Keratinocyte (primary cell): Measurements from ENCODE around the gene GALNT8. TPM values are rescaled to one million over a fixed set of nuclear protein-coding genes. Genes with fewer than 3 reads are reported as not detected.

Experiments
- DNase-seq: peaks from one replicate; pipeline ENCODE4 v3.0.0-alpha.2; 2011; ENCODE audit warnings: low read depth, missing footprints, low spot score
- FAIRE-seq: peaks from 2 replicates; lab custom pipeline; 2011; peaks lifted over from hg19 to GRCh38; lab: Jason Lieb, UNC
- H2AFZ ChIP-seq: 2 replicates; pipeline ENCODE4 v1.6.0; 2012; ENCODE audit warnings: low read length, control low read depth, inconsistent platforms; ENCODE audit not compliant: control insufficient read depth
- H3K27ac ChIP-seq: 2 replicates; pipeline ENCODE4 v1.5.1; 2011; ENCODE audit warnings: low read length; ENCODE audit not compliant: control insufficient read depth, insufficient read depth
- H3K27me3 ChIP-seq: 3 replicates; pipeline ENCODE4 v1.6.0; 2011; ENCODE audit warnings: low read length; ENCODE audit not compliant: control insufficient read depth, insufficient read depth; ENCODE audit errors: extremely low read depth
- H3K36me3 ChIP-seq, 2 experiments: 2 replicates in 1 of 2; 3 replicates in 1 of 2; pipeline ENCODE4 v1.5.1; 2011; ENCODE audit warnings: low read length in 2 of 2, mild to moderate bottlenecking in 1 of 2; ENCODE audit not compliant: control insufficient read depth in 2 of 2, insufficient read depth in 2 of 2; ENCODE audit errors: extremely low read depth in 1 of 2
- H3K4me1 ChIP-seq: 3 replicates; pipeline ENCODE4 v1.5.1; 2011; ENCODE audit warnings: low read length; ENCODE audit not compliant: control insufficient read depth, insufficient read depth; ENCODE audit errors: extremely low read depth
- H3K4me2 ChIP-seq: 3 replicates; pipeline ENCODE4 v1.6.0; 2011; ENCODE audit warnings: low read depth, low read length; ENCODE audit not compliant: control insufficient read depth, insufficient read depth; ENCODE audit errors: extremely low read depth
- H3K4me3 ChIP-seq, 3 experiments: fragments of 200-600 bp in 1 of 3; sonication (generic) in 1 of 3; 2 replicates in 2 of 3; 3 replicates in 1 of 3; pipeline ENCODE4 v1.5.1; 2011 to 2016; ENCODE audit warnings: low read length in 3 of 3, mild to moderate bottlenecking in 3 of 3, control low read depth in 2 of 3, inconsistent platforms in 1 of 3, low read depth in 1 of 3, mixed read lengths in 1 of 3, mixed run types in 1 of 3, moderate library complexity in 1 of 3; ENCODE audit not compliant: control insufficient read depth in 2 of 3, insufficient read depth in 2 of 3; ENCODE audit errors: extremely low read depth in 1 of 3
- H3K79me2 ChIP-seq: 2 replicates; pipeline ENCODE4 v1.6.0; 2012; ENCODE audit warnings: low read length; ENCODE audit not compliant: control insufficient read depth, insufficient read depth
- H3K9ac ChIP-seq: 3 replicates; pipeline ENCODE4 v1.6.0; 2011; ENCODE audit warnings: low read length; ENCODE audit not compliant: control insufficient read depth, insufficient read depth; ENCODE audit errors: extremely low read depth
- H3K9me1 ChIP-seq: 3 replicates; pipeline ENCODE4 v1.6.0; 2011; ENCODE audit warnings: low read length; ENCODE audit not compliant: control insufficient read depth, insufficient read depth; ENCODE audit errors: extremely low read depth
- H3K9me3 ChIP-seq: 2 replicates; pipeline ENCODE4 v1.5.1; 2012; ENCODE audit warnings: low read depth, low read length; ENCODE audit not compliant: control insufficient read depth
- H4K20me1 ChIP-seq: 3 replicates; pipeline ENCODE4 v1.6.0; 2011; ENCODE audit warnings: low read length; ENCODE audit not compliant: control insufficient read depth, insufficient read depth; ENCODE audit errors: extremely low read depth
- EZH2 ChIP-seq: IDR thresholded peaks from one replicate; pipeline ENCODE4 v1.6.1; 2012; ENCODE audit warnings: inconsistent platforms, mild to moderate bottlenecking, low read length, moderate library complexity
- dilution Hi-C: fragments of 300-500 bp; cut with MboI; formaldehyde crosslinking; loops from one replicate; pipeline ENCODE4 v1.7.0; 2020; ENCODE audit warnings: low sequenced_read_pairs; ENCODE audit not compliant: extremely low pct_ligation_motif_present
- polyA plus RNA-seq, 5 experiments: library from polyadenylated mRNA; depleted of rRNA in 3 of 5; stranded (reverse) in 3 of 5; stranded (forward) in 1 of 5; unstranded in 1 of 5; fragments of >200 nt; gene quantifications; 1 replicate in 1 of 5; 2 replicates in 3 of 5; 3 replicates in 1 of 5; pipeline versions ENCODE4 v1.2.1 to v1.2.3, GENCODE V29; 2011 to 2012; ENCODE audit warnings: missing spikeins in 2 of 5, low read depth in 1 of 5, low replicate concordance in 1 of 5
- TF ChIP-seq, protein P1 (sequence below), 3 experiments: IDR thresholded peaks in 1 of 3; conservative IDR thresholded peaks in 1 of 3; optimal IDR thresholded peaks in 1 of 3; 2 replicates in 2 of 3; 3 replicates in 1 of 3; pipeline versions ENCODE3 to v1.5.1; 2011; ENCODE audit warnings: low read length in 3 of 3, mild to moderate bottlenecking in 3 of 3, moderate library complexity in 2 of 3, control low read depth in 1 of 3, inconsistent platforms in 1 of 3; ENCODE audit not compliant: insufficient read depth in 2 of 3; ENCODE audit errors: extremely low read depth in 1 of 3

The GALNT8 gene
- polyA plus RNA-seq, 1 donor (not counting 4 experiments of a cell fraction or from before 2014, with no cell fraction given), result 0.10 TPM

- no peak for FAIRE-seq
- no peak overlapping the region for H3K27ac ChIP-seq
Measured at GRCh38 chr12:4681732-4682131, 38.5 kb upstream of the GALNT8 start.

GRCh38 chr12:4685317-4685716 is 34.9 kb upstream of the GALNT8 start:
- H3K36me3 ChIP-seq, result peaks cover 9 to 12% of the 10 kb centered on the region in 2 experiments
- no peaks in the 10 kb centered on the region for H4K20me1 ChIP-seq
- no peak overlapping the region for H3K27ac ChIP-seq
- no peak for FAIRE-seq
- no peaks in the 10 kb centered on the region for H3K9me3 ChIP-seq
- no peak overlapping the region for H2AFZ ChIP-seq
- H3K4me1 ChIP-seq, result no peaks in the 10 kb centered on the region
- no peaks in the 10 kb centered on the region for H3K79me2 ChIP-seq
- H3K4me2 ChIP-seq, result no peak overlapping the region
- no peak overlapping the region for H3K9ac ChIP-seq
- no peak for DNase-seq
- TF ChIP-seq, protein P1, sequence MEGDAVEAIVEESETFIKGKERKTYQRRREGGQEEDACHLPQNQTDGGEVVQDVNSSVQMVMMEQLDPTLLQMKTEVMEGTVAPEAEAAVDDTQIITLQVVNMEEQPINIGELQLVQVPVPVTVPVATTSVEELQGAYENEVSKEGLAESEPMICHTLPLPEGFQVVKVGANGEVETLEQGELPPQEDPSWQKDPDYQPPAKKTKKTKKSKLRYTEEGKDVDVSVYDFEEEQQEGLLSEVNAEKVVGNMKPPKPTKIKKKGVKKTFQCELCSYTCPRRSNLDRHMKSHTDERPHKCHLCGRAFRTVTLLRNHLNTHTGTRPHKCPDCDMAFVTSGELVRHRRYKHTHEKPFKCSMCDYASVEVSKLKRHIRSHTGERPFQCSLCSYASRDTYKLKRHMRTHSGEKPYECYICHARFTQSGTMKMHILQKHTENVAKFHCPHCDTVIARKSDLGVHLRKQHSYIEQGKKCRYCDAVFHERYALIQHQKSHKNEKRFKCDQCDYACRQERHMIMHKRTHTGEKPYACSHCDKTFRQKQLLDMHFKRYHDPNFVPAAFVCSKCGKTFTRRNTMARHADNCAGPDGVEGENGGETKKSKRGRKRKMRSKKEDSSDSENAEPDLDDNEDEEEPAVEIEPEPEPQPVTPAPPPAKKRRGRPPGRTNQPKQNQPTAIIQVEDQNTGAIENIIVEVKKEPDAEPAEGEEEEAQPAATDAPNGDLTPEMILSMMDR (optimal IDR thresholded peaks at IDR 0.05 in 1 of 3, IDR thresholded peaks at IDR 0.05 in 1 of 3, conservative IDR thresholded peaks at IDR 0.05 in 1 of 3; ENCODE audit: extremely low read depth in 1 of 3, insufficient read depth in 2 of 3, low read length in 3 of 3), result no peak
- no peak for TF ChIP-seq EZH2
- dilution Hi-C loops, result no loop called here
- no peaks in the 10 kb centered on the region for H3K9me1 ChIP-seq
- H3K27me3 ChIP-seq, result no peaks in the 10 kb centered on the region
- no peak overlapping the region for H3K4me3 ChIP-seq

More at GRCh38 chr12:4681732-4682131, 38.5 kb upstream of the GALNT8 start:
- Histone ChIP-seq H3K4me3 (no peak overlapping the region), H3K79me2 (no peaks in the 10 kb centered on the region), H3K27me3 (no peaks in the 10 kb centered on the region), H3K4me2 (no peak overlapping the region), H3K9me3 (no peaks in the 10 kb centered on the region), H3K36me3 (peaks cover 7% of the 10 kb centered on the region in 2 experiments), H4K20me1 (no peaks in the 10 kb centered on the region), H3K9me1 (no peaks in the 10 kb centered on the region), H2AFZ (no peak overlapping the region), H3K9ac (no peak overlapping the region), H3K4me1 (no peaks in the 10 kb centered on the region)
- dilution Hi-C loops, result no loop called here
- no peak for DNase-seq
- no peak for TF ChIP-seq EZH2
- TF ChIP-seq, protein P1 (optimal IDR thresholded peaks at IDR 0.05 in 1 of 3, IDR thresholded peaks at IDR 0.05 in 1 of 3, conservative IDR thresholded peaks at IDR 0.05 in 1 of 3; ENCODE audit: extremely low read depth in 1 of 3, insufficient read depth in 2 of 3, low read length in 3 of 3), result no peak
